Karpas-422 (cell line): ENCODE measurements around the gene CIITA. TPM values are rescaled to one million over a fixed set of nuclear protein-coding genes. Genes with fewer than 3 reads are reported as not detected.

Experiments used
- DNase-seq: peaks from one replicate; pipeline ENCODE4 v3.0.0-alpha.2; 2015
- H2AFZ ChIP-seq: fragments of 200-600 bp; sonication (generic); 2 replicates; pipeline ENCODE4 v1.6.1; 2014; ENCODE audit warnings: antibody characterized with exemption, low read length, mixed read lengths
- H3K27ac ChIP-seq: fragments of 200-600 bp; sonication (generic); 2 replicates; pipeline ENCODE4 v1.5.1; 2014; ENCODE audit warnings: mild to moderate bottlenecking, low read length, moderate library complexity
- H3K27me3 ChIP-seq: fragments of 200-600 bp; sonication (generic); 2 replicates; pipeline ENCODE4 v1.6.1; 2014; ENCODE audit warnings: low read length, mixed read lengths
- H3K36me3 ChIP-seq: fragments of 200-600 bp; sonication (generic); 2 replicates; pipeline ENCODE4 v1.6.1; 2014; ENCODE audit warnings: low read length, mixed read lengths; ENCODE audit not compliant: insufficient read depth
- H3K4me1 ChIP-seq: fragments of 200-600 bp; sonication (generic); 2 replicates; pipeline ENCODE4 v1.6.1; 2014; ENCODE audit warnings: mild to moderate bottlenecking, low read length, mixed read lengths
- H3K4me2 ChIP-seq: fragments of 200-600 bp; sonication (generic); 2 replicates; pipeline ENCODE4 v1.6.1; 2014; ENCODE audit warnings: low read length, low read depth, mild to moderate bottlenecking; ENCODE audit not compliant: poor library complexity, severe bottlenecking
- H3K4me3 ChIP-seq: fragments of 200-600 bp; sonication (generic); 2 replicates; pipeline ENCODE4 v1.5.1; 2014; ENCODE audit warnings: mild to moderate bottlenecking, antibody characterized with exemption, low read length, mixed read lengths
- H3K79me2 ChIP-seq: fragments of 200-600 bp; sonication (generic); 2 replicates; pipeline ENCODE4 v1.6.1; 2014; ENCODE audit warnings: mild to moderate bottlenecking, low read length, mixed read lengths
- H3K9ac ChIP-seq: fragments of 200-600 bp; sonication (generic); 2 replicates; pipeline ENCODE4 v1.6.0; 2014; ENCODE audit warnings: low read length
- H3K9me2 ChIP-seq: fragments of 200-600 bp; sonication (generic), shearing (Covaris generic); replicated peaks from 2 replicates; pipeline ENCODE4 v1.6.0; 2014; ENCODE audit warnings: mild to moderate bottlenecking, low read length, moderate library complexity; ENCODE audit not compliant: insufficient read depth
- H3K9me3 ChIP-seq: fragments of 300-700, 200-600 bp; sonication (generic); 2 replicates; pipeline ENCODE4 v1.6.1; 2014; ENCODE audit warnings: low read length, mixed read lengths
- H4K20me1 ChIP-seq: fragments of 200-600 bp; sonication (generic); 2 replicates; pipeline ENCODE4 v1.6.1; 2014; ENCODE audit warnings: mild to moderate bottlenecking, antibody characterized with exemption, low read length, low read depth; ENCODE audit not compliant: insufficient read depth
- total RNA-seq: library from RNA; depleted of rRNA; stranded (reverse); fragments of >200 nt; shearing (Covaris generic); gene quantifications from 2 replicates; pipeline ENCODE4 v1.2.3, GENCODE V29; 2014; ENCODE audit warnings: low replicate concordance

Gene CIITA
- total RNA-seq, 1 experiment from 2014 or later, result 66.2 TPM

DNA sequence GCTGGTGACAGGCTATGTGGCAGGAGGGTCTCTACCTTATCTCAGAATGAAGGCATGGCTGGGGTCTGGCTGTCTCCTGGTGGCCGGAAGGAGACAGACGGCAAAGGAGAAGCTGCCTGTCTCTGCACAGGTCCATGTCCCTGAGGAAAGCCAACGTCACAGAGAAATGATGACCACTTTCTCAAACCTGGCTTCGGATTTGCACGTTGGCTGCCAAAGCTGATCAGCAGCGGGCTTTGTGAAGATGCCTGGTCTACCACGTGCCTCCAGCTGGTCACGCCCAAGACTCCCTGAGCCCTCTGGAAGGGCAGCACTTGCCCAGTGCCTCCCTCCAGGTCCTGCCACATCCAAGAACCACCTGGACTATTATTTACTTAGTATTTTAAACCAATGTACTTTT, 56.9 kb downstream of the CIITA start:
- DNase-seq, result no peak
- Histone ChIP-seq H3K79me2 (peaks cover 59% of the 10 kb centered on the region), H4K20me1 (peaks cover 5% of the 10 kb centered on the region; the same call in 1 of the 2 replicates)

DNA sequence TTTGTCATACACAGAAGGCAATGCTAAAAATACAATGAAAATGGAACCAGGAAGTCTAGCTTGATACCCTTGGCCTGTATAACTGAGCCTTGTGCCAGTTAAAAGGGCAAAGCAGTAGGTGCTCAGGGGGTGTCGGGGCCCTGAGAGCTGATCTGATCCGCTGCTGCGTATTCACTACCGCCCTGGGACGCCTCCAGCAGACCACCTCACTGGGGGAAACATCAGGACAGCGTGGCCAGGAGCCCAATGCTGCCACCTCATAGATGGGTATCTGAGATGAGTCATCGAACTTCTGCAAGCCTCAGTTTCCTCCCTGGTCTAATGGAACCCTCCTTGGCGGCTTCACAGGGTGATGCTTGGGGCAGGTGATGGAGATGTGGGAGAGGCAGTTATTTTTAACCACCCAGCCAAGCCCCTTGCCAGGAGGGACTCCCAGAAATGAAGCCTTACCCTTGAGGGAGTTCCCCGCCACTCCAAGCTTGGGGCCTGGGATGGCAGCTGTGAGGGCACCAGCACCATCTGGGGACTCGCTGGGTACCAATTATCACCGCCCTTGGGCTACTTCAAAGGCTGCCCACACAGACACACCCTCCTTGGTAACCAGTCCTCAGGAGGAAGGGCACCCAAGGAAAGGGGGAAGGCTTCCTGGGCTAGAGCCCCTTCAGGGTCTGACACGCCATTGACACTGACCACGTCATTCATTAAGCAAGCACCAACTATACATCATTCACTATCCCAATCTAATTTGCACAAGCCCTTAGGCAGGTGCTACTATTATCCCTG, 57.5 kb downstream of the CIITA start:
- peaks cover 66% of the 10 kb centered on the region for H3K79me2 ChIP-seq
- H3K4me1 ChIP-seq, result peaks cover 37% of the 10 kb centered on the region
- H4K20me1 ChIP-seq, result peaks cover 12% of the 10 kb centered on the region
- H3K9me2 ChIP-seq, result no peaks in the 10 kb centered on the region
- no peak overlapping the region for H2AFZ ChIP-seq
- no peak for DNase-seq
- peaks cover 7% of the 10 kb centered on the region; the same call in 1 of the 2 replicates for H3K36me3 ChIP-seq
- H3K4me3 ChIP-seq, result no peak overlapping the region
- H3K27ac ChIP-seq, result no peak overlapping the region
- H3K9ac ChIP-seq, result no peak overlapping the region
- H3K9me3 ChIP-seq, result no peaks in the 10 kb centered on the region
- H3K27me3 ChIP-seq, result no peaks in the 10 kb centered on the region
- H3K4me2 ChIP-seq, result no peak overlapping the region

More for the DNA sequence above, 56.9 kb downstream of the CIITA start:
- peaks cover 6% of the 10 kb centered on the region; the same call in 1 of the 2 replicates for H3K36me3 ChIP-seq
- H3K9me3 ChIP-seq, result no peaks in the 10 kb centered on the region
- H3K4me2 ChIP-seq, result no peak overlapping the region
- H3K9ac ChIP-seq, result no peak overlapping the region
- H2AFZ ChIP-seq, result no peak overlapping the region
- no peak overlapping the region for H3K27ac ChIP-seq
- H3K27me3 ChIP-seq, result no peaks in the 10 kb centered on the region
- peaks cover 37% of the 10 kb centered on the region for H3K4me1 ChIP-seq
- H3K9me2 ChIP-seq, result no peaks in the 10 kb centered on the region
- H3K4me3 ChIP-seq, result no peak overlapping the region

DNA sequence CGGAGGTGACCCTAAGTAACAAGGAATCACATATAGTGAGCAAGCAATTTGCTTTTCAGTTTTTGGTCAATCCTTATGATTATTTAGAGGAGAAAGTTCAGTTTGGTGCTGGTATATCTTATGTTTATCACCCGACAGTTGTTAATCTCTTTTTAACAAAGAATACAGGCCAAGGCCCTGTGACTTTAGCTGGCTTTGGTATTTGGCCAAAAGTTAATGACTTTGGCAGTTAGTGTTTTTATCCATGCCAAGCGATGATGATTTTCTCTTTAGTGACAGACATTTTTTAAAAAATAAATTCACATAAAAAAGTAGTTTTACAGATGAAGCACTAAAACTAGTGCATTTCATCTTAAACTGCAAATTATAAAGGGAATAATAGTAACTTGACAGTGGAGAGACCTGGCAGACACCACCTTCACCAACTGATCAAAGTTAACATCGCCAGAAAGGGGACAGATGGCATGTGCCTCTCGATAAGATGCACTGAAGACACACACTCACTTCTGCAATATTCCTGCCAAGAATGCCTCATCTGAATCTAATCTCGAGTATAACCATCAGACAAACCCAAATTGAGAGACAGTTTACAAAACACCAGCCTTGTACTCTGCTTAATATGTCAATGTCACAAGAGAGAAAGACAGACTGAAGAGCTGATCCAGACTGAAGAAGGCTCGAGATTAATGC, 58.4 kb downstream of the CIITA start:
- Histone ChIP-seq H3K27me3 (no peaks in the 10 kb centered on the region), H3K9me3 (no peaks in the 10 kb centered on the region), H3K79me2 (peaks cover 74% of the 10 kb centered on the region), H3K27ac (no peak overlapping the region), H4K20me1 (peaks cover 20% of the 10 kb centered on the region), H3K36me3 (peaks cover 12% of the 10 kb centered on the region; the same call in 1 of the 2 replicates), H3K9ac (no peak overlapping the region), H3K9me2 (no peaks in the 10 kb centered on the region), H2AFZ (no peak overlapping the region), H3K4me3 (no peak overlapping the region), H3K4me1 (peaks cover 38% of the 10 kb centered on the region), H3K4me2 (no peak overlapping the region)
- DNase-seq, result no peak

DNA sequence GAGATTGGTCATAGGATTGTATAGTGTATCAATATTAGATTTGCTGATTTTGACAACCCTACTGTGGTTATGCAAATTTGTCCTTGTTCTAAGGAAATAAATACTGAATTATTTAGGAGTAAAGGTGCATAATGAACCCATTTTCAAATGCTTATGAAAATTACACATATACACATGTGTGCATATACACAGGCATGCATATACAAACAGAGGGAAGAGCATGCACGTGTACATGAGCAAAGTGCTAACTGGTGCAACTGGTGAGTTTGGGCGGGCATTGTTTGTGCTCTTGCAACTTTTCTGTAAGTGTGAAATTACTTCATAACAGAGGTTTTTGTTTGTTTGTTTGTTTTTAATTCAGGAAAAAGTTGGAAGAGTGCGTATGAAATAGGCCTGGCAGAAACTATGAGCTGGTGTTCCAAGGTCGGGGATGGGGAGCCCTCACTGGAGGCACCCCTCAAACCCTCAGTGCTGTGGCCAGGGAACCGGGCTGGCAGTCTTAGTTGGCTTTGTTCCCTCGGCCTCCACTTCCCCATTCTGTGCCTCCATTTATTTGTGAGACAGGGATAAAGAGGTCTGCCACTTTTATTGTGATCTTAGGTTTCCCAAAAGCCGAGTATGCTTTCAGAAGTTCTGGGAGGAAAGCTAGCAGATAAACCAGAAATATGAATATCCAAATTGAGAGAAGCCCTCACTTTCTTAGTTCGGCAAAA, 59.4 kb downstream of the CIITA start:
- Histone ChIP-seq H3K9me2 (no peaks in the 10 kb centered on the region), H2AFZ (no peak overlapping the region), H3K79me2 (peaks cover 85% of the 10 kb centered on the region), H4K20me1 (peaks cover 30% of the 10 kb centered on the region), H3K27me3 (no peaks in the 10 kb centered on the region), H3K4me1 (peaks cover 43% of the 10 kb centered on the region), H3K4me3 (no peak overlapping the region), H3K27ac (no peak overlapping the region), H3K4me2 (no peak overlapping the region), H3K36me3 (peaks cover 12% of the 10 kb centered on the region; the same call in 1 of the 2 replicates), H3K9ac (no peak overlapping the region), H3K9me3 (no peaks in the 10 kb centered on the region)
- no peak for DNase-seq

DNA sequence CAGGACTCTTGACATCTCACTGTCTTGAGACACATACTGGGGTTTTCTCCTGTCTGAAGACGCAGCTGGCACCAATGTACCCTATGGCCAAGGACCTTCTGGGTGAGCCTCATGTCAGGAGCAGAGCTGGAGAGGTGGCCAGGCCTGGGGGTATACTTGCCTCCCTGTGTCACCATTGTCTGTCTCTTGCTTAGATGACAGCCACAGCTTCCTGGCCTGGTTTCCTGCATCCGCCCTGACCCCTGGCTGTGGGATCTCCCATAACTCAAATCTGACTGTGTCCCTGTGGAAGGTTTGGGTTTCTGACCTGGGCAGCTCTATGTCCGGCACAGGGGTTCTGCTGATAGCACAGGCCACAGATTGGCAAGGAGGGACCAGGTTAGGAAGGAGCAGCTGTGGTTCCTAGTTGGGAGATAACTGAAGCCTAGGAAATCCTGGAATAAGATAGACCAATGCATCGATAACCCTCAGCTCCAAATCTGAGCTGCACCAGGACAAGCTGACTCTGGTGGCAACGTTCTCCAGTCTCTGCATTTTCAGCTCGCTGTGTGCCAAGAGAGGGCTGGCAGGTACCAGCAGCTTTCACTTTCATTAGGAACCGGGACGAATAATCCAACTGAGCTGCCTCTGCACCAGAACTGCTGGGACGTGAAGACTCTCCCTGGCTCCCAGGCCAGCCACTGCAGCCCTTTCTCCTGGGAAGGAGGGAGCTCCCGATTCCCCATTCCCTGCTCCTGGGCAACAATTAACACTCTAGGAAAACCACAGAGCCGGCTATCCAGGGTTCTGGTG, 60.3 kb downstream of the CIITA start:
- H3K36me3 ChIP-seq, result peaks cover 12% of the 10 kb centered on the region; the same call in 1 of the 2 replicates
- peak overlapping the region; percentile 98; the same call in 1 of the 2 replicates for H3K4me3 ChIP-seq
- peak overlapping the region; percentile 100 for H3K4me2 ChIP-seq
- peaks cover 86% of the 10 kb centered on the region for H3K79me2 ChIP-seq
- peak overlapping the region; percentile 91 for H3K27ac ChIP-seq
- DNase-seq, result no peak
- no peak overlapping the region for H2AFZ ChIP-seq
- H4K20me1 ChIP-seq, result peaks cover 30% of the 10 kb centered on the region
- H3K9me2 ChIP-seq, result no peaks in the 10 kb centered on the region
- no peaks in the 10 kb centered on the region for H3K9me3 ChIP-seq
- H3K9ac ChIP-seq, result peak overlapping the region; percentile 96
- H3K4me1 ChIP-seq, result peaks cover 43% of the 10 kb centered on the region
- H3K27me3 ChIP-seq, result no peaks in the 10 kb centered on the region

- no peak overlapping the region for H2AFZ ChIP-seq
- H3K9me2 ChIP-seq, result no peaks in the 10 kb centered on the region
- H3K27me3 ChIP-seq, result no peaks in the 10 kb centered on the region
- H3K27ac ChIP-seq, result peak overlapping the region; percentile 91
- H3K79me2 ChIP-seq, result peaks cover 82% of the 10 kb centered on the region
- H3K4me3 ChIP-seq, result peak overlapping the region; percentile 98
- H3K36me3 ChIP-seq, result peaks cover 12% of the 10 kb centered on the region; the same call in 1 of the 2 replicates
- peak overlapping the region; percentile 96 for H3K9ac ChIP-seq
- peaks cover 26% of the 10 kb centered on the region for H4K20me1 ChIP-seq
- peaks cover 50% of the 10 kb centered on the region for H3K4me1 ChIP-seq
- no peak for DNase-seq
- no peaks in the 10 kb centered on the region for H3K9me3 ChIP-seq
- peak overlapping the region; percentile 100 for H3K4me2 ChIP-seq
These were observed 61.3 kb downstream of the CIITA start for GRCh38 chr16:10938321-10938720.

DNA sequence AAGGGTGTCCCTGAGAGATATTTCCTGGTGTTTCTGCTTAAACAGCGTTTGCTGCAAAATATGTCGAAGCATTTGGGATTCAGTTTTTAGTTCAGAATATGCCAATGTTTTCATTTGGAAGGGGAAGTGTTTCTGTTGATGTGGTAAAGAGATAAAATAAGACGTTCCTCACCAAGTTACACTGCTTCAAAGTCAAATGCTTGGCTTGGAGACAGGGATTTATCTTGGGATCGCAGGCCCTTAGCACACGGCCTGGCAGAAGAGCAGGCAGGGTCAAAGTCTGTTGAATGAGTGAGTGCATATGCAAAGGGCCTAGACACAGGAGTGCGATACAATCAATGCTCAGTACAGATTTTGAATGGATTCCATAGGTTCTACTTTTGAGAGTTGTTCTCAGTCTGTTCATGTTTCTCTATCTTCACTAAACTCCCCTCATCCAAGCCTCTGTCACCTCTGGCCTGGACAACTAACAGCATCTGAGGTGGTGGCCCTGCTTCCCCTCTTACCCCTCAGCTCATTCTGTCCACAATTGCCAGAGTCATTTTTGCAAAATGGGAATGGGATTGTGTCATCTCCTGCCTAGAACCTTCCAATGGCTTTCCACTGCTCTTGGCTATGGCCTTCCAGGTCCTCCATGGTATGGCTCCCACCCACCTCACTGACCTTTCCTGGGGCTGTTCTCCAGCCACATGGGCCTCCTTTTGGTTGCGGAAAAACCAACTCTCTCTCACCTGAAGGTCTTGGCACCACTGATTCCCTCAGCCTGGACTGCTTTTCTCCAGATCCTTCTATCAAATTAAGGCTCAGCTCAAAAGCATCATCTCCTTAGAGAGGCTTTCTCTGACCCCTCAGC, 62.0 kb downstream of the CIITA start:
- H3K27ac ChIP-seq, result peak overlapping the region; percentile 91
- H3K9ac ChIP-seq, result peak overlapping the region; percentile 96
- H4K20me1 ChIP-seq, result peaks cover 25% of the 10 kb centered on the region

More for the DNA sequence above, 62.0 kb downstream of the CIITA start:
- peak overlapping the region; percentile 100 for H3K4me2 ChIP-seq
- H3K36me3 ChIP-seq, result peaks cover 12% of the 10 kb centered on the region; the same call in 1 of the 2 replicates
- H3K4me1 ChIP-seq, result peaks cover 57% of the 10 kb centered on the region
- no peaks in the 10 kb centered on the region for H3K27me3 ChIP-seq
- H2AFZ ChIP-seq, result no peak overlapping the region
- H3K9me2 ChIP-seq, result no peaks in the 10 kb centered on the region
- no peaks in the 10 kb centered on the region for H3K9me3 ChIP-seq
- DNase-seq, result no peak
- H3K4me3 ChIP-seq, result peak overlapping the region; percentile 98
- H3K79me2 ChIP-seq, result peaks cover 76% of the 10 kb centered on the region
